Activated CD4-positive, alpha-beta T cell treated with anti-CD3 and anti-CD28 coated beads for 36 hours (primary cell): Measurements from ENCODE around the gene CLIC2. TPM values are rescaled to one million over a fixed set of nuclear protein-coding genes. Genes with fewer than 3 reads are reported as not detected.
"Not testable (repeated sequence)": the region's sequence is repeated elsewhere in the genome, so short reads cannot be mapped to it uniquely, and the experiment has no call there.

Source experiments
- ATAC-seq: fragments of 200-7000 bp; cut with Tn5 transposase; one replicate; pipeline ENCODE4 v1.10.0; 2021; ENCODE audit warnings: mild to moderate bottlenecking, moderate library complexity
- CTCF ChIA-PET: fragments of 350-600 bp; sonication (Branson Sonifier 250); formaldehyde crosslinking; loops from one replicate; lab custom pipeline; 2021; ENCODE audit warnings: antibody characterized with exemption; lab: Charles Lee
- POLR2A ChIA-PET: fragments of 350-600 bp; sonication (Branson Sonifier 250); formaldehyde crosslinking; loops from one replicate; lab custom pipeline; 2021; ENCODE audit warnings: antibody characterized with exemption, inconsistent platforms; lab: Charles Lee
- DNase-seq: peaks from one replicate; pipeline ENCODE4 v3.0.0-alpha.2; 2020
- H3K27ac Mint-ChIP-seq: one replicate; pipeline ENCODE4 v1.8.0; 2021; ENCODE audit warnings: mixed read lengths
- H3K27me3 Mint-ChIP-seq: one replicate; pipeline ENCODE4 v1.8.0; 2021; ENCODE audit warnings: mixed read lengths
- H3K36me3 Mint-ChIP-seq: one replicate; pipeline ENCODE4 v1.8.0; 2021; ENCODE audit warnings: low read depth, mixed read lengths
- H3K4me1 Mint-ChIP-seq: one replicate; pipeline ENCODE4 v1.8.0; 2021; ENCODE audit warnings: mixed read lengths
- H3K4me3 Mint-ChIP-seq: one replicate; pipeline ENCODE4 v1.8.0; 2021; ENCODE audit warnings: mild to moderate bottlenecking, moderate library complexity, mixed read lengths
- H3K9me3 Mint-ChIP-seq: one replicate; pipeline ENCODE4 v1.8.0; 2021; ENCODE audit warnings: low read depth, mixed read lengths
- intact Hi-C, 2 experiments: fragments of 100-400 bp; cut with DNase I in 1 of 2; cut with micrococcal nuclease in 1 of 2; formaldehyde crosslinking; loops; one replicate each; pipeline versions ENCODE4 v1.14.2 to v1.15.1; 2022 to 2024; cut with DNase I, micrococcal nuclease
- total RNA-seq, 2 experiments: library from RNA; stranded (reverse); gene quantifications; one replicate each; pipeline ENCODE4 v1.2.3, GENCODE V29; 2021

CLIC2 gene
- under 1 TPM; 0.43 to 0.88 TPM for total RNA-seq

GRCh38 chrX:155334486-155335336 lies at the start of gene CLIC2:
CLIC2 (minus strand) TSS chrX:155334614; CDS start chrX:155334427, 187 bp downstream.
- intact Hi-C loops = no loop called here
- ChIA-PET CTCF (no interaction called here), POLR2A (no interaction called here)
- H3K36me3 Mint-ChIP-seq = no peaks in the 10 kb centered on the region
- H3K27ac Mint-ChIP-seq = no peak within 1 kb of the TSS
- ATAC-seq (peak; percentile 93), DNase-seq (peak; percentile 13)
- H3K4me1 Mint-ChIP-seq = peaks cover 15% of the 10 kb centered on the region
- no peaks in the 10 kb centered on the region for H3K9me3 Mint-ChIP-seq
- H3K4me3 Mint-ChIP-seq = no peak within 1 kb of the TSS
- peaks cover 4% of the 10 kb centered on the region for H3K27me3 Mint-ChIP-seq

GRCh38 chrX:155382529-155382967 lies 48.1 kb upstream of the CLIC2 start:
- H3K9me3 Mint-ChIP-seq, H3K4me3 Mint-ChIP-seq, H3K27me3 Mint-ChIP-seq, intact Hi-C loops, POLR2A ChIA-PET, CTCF ChIA-PET, DNase-seq, H3K27ac Mint-ChIP-seq, H3K36me3 Mint-ChIP-seq: not testable (repeated sequence)
- ATAC-seq = peak; percentile 42
- H3K4me1 Mint-ChIP-seq = peaks cover 11% of the 10 kb centered on the region

GRCh38 chrX:155381843-155382528 lies 47.6 kb upstream of the CLIC2 start, which contains the start of gene F8A2:
F8A2 (plus strand) TSS chrX:155382095; CDS start chrX:155382115, 20 bp downstream.
- POLR2A ChIA-PET, CTCF ChIA-PET, H3K36me3 Mint-ChIP-seq, H3K4me1 Mint-ChIP-seq, intact Hi-C loops, H3K27ac Mint-ChIP-seq, H3K4me3 Mint-ChIP-seq, H3K9me3 Mint-ChIP-seq, DNase-seq, H3K27me3 Mint-ChIP-seq: not testable (repeated sequence)
- ATAC-seq = peak; percentile 81

GRCh38 chrX:155379802-155380201 lies 45.4 kb upstream of the CLIC2 start:
- H3K9me3 Mint-ChIP-seq, H3K36me3 Mint-ChIP-seq, H3K27me3 Mint-ChIP-seq, DNase-seq, CTCF ChIA-PET, intact Hi-C loops, POLR2A ChIA-PET, H3K4me3 Mint-ChIP-seq, H3K4me1 Mint-ChIP-seq, H3K27ac Mint-ChIP-seq: not testable (repeated sequence)
- ATAC-seq = peak; percentile 46

DNA sequence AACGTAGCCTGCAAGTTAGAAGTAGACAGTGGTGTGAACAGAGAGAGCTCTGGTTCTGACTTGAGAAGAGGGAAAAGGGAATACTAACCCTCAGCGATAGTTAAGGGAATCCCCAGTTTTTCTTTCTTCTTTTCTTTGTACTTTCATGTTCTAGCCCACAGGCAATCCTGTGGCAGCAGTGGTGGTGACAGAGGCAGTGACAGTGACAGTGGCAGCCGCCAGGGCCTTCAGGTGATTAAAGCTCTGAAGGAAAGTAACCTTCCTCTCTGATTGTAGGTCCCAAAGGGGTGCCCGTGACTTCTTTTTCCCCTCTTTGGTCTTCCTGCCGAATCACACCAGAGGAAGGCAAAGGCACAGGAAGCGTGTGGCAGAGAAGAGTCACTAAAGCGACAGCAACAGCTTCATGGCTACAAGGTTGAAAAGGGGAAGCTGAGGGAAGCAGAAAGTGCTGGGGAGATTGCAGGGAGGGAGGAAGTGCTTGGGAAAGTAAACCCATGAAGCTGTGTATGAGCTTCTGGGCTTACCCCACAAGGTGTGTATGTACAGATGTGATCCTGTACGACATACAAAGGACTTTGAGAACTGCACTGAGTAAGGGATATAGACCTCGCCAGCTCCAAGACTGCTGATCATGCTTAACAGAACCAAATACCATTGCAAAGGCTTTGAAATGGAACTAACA lies 39.5 kb upstream of the CLIC2 start:
- DNase-seq, H3K9me3 Mint-ChIP-seq, POLR2A ChIA-PET, CTCF ChIA-PET, H3K4me3 Mint-ChIP-seq, H3K27me3 Mint-ChIP-seq, intact Hi-C loops, H3K36me3 Mint-ChIP-seq, H3K27ac Mint-ChIP-seq, H3K4me1 Mint-ChIP-seq: not testable (repeated sequence)
- peak; percentile 78 for ATAC-seq

DNA sequence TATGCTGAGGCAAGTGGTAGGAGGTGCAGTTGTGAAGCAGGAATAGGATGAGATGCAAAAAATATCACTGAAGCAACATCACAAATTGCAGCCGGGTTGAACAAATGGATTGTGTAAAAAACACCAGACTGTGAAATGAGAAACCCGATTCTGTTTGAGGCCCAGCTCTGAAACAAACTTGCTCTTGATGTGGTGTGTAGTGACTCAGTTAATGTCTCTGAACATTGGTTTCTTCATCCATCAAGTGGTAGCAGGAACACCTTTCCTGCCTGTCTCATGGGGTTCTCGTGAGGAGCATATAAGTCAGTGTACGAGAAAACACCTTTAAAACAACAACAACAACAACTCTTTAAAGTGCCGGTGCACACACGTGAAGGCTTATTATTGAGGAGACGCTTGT lies 29.3 kb upstream of the CLIC2 start:
- H3K4me1 Mint-ChIP-seq, H3K36me3 Mint-ChIP-seq, H3K27ac Mint-ChIP-seq, H3K27me3 Mint-ChIP-seq, H3K4me3 Mint-ChIP-seq, DNase-seq, POLR2A ChIA-PET, intact Hi-C loops, H3K9me3 Mint-ChIP-seq, CTCF ChIA-PET: not testable (repeated sequence)
- peak; percentile 72 for ATAC-seq

- H3K36me3 Mint-ChIP-seq, POLR2A ChIA-PET, H3K27me3 Mint-ChIP-seq, intact Hi-C loops, CTCF ChIA-PET, H3K9me3 Mint-ChIP-seq, H3K4me1 Mint-ChIP-seq, H3K27ac Mint-ChIP-seq, DNase-seq, ATAC-seq, H3K4me3 Mint-ChIP-seq: not testable (repeated sequence)
These were observed 15.0 kb upstream of the CLIC2 start for GRCh38 chrX:155349448-155349847.

DNA sequence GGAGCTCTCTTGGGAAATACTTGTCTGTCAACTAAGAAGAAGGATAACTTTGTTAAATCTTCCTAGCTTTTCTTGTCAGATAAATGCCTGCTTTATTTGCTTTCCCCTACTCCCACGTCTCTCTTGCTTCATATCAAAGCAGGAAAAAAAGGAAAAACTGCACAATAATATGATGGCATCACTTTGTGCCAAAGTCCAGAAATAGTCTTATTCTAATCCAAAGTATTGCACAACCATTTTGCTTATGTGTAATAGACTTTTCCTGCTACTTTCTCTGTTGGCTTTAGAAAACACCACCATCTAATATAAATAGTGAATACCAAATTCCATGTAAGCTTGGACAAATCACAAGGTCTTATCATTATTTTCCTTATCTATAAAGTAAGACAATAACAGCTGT lies 11.3 kb upstream of the CLIC2 start:
- H3K36me3 Mint-ChIP-seq, ATAC-seq, H3K9me3 Mint-ChIP-seq, H3K27me3 Mint-ChIP-seq, CTCF ChIA-PET, H3K27ac Mint-ChIP-seq, POLR2A ChIA-PET, intact Hi-C loops, H3K4me1 Mint-ChIP-seq, H3K4me3 Mint-ChIP-seq, DNase-seq: not testable (repeated sequence)

DNA sequence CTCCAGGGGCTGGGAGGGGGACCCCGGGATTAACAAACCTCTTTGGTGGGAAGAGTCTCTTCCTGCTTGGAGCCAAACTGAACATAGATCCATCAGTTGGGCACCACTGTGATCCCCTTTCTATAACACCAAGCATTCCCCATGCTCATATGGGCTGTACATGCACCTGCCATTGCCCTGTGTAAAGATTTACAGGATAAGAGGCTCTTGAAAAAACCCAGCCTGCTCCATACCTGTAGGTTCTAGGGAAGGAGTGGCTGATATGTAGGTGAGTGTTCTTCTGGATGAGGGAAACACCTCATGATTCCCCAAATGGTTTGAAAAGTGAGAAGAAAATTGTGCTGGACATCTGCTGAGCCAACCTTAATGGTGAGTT lies 911 bp upstream of the CLIC2 start:
- H3K27ac Mint-ChIP-seq, H3K9me3 Mint-ChIP-seq, POLR2A ChIA-PET, ATAC-seq, intact Hi-C loops, H3K27me3 Mint-ChIP-seq, H3K4me3 Mint-ChIP-seq, DNase-seq, CTCF ChIA-PET, H3K36me3 Mint-ChIP-seq: not testable (repeated sequence)
- H3K4me1 Mint-ChIP-seq = peaks cover 15% of the 10 kb centered on the region

DNA sequence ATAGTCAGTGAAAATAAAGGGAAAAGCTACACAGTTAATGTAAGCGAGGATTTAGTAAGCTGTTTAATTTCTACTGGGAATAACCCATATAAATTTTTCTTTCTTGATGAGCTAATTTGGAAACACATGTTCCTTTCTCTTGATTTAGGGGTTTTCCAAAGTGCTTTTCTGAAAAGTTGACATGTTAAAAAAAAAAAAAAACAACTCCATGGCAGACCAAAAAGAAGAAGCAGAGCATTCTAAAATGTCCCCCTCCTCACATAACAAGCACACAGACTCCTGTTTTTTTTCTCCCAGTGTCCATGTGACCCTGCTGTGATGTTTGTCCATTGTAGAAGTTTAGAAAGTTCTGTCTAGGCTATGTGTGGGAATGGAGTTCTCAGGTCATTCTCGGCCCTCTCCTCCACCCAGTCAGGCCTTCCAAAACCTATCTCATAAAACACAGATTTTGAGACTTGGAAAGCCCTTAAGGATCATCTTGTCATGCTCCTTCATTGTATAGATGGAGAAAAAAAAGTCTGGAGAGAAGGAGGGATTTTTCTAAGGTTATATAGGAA lies 792 bp downstream of the CLIC2 start:
- ATAC-seq (no peak), DNase-seq (no peak)
- intact Hi-C loops = no loop called here
- ChIA-PET CTCF (no interaction called here), POLR2A (no interaction called here)
- Mint-ChIP-seq H3K36me3 (no peaks in the 10 kb centered on the region), H3K9me3 (no peaks in the 10 kb centered on the region), H3K27ac (no peak overlapping the region), H3K27me3 (peaks cover 4% of the 10 kb centered on the region), H3K4me1 (peaks cover 15% of the 10 kb centered on the region), H3K4me3 (no peak overlapping the region)

DNA sequence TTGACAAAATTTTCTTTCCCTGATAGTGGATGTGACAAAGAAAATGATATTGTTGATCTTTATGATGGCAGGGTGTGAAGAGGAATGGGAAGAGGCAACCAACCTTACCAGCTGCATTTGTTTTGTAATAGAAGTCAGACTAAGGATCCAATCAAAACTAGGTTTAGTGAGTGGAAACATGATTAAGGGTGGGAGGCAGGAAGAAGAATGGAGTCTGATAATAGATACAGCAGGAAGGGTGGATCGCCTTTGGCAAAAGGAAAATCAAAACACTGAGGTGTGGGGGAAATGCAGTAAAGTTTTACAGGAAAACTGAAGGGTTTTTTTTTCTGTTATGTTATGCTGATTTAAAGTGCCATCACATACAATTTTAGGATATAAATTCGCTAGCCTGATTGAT lies 3.4 kb downstream of the CLIC2 start:
- ATAC-seq (no peak), DNase-seq (no peak)
- ChIA-PET CTCF (no interaction called here), POLR2A (no interaction called here)
- Mint-ChIP-seq H3K4me3 (no peak overlapping the region), H3K27ac (no peak overlapping the region), H3K36me3 (no peaks in the 10 kb centered on the region), H3K27me3 (peaks cover 4% of the 10 kb centered on the region), H3K9me3 (no peaks in the 10 kb centered on the region), H3K4me1 (peaks cover 15% of the 10 kb centered on the region)
- intact Hi-C loops = no loop called here
